Ishikawa (cell line): ENCODE results near the gene KLRC1.

Experiments
- CEBPB ChIP-seq: IDR thresholded peaks from 2 replicates; pipeline ENCODE4 v1.6.1; 2012
- CREB1 ChIP-seq: IDR thresholded peaks from 2 replicates; pipeline ENCODE4 v1.6.1; 2012; ENCODE audit warnings: low read depth
- EGR1 ChIP-seq: IDR thresholded peaks from 2 replicates; pipeline ENCODE4 v1.6.1; 2012
- EP300 ChIP-seq: IDR thresholded peaks from 2 replicates; pipeline ENCODE4 v1.6.1; 2012; ENCODE audit warnings: borderline replicate concordance
- NFIC ChIP-seq: IDR thresholded peaks from 2 replicates; pipeline ENCODE4 v1.6.1; 2012
- RAD21 ChIP-seq: IDR thresholded peaks from 2 replicates; pipeline ENCODE4 v1.6.1; 2012; ENCODE audit warnings: low read depth
- TAF1 ChIP-seq: IDR thresholded peaks from 2 replicates; pipeline ENCODE4 v1.6.1; 2012; ENCODE audit warnings: low read depth, mild to moderate bottlenecking
- TCF12 ChIP-seq: IDR thresholded peaks from 2 replicates; pipeline ENCODE4 v1.6.1; 2012; ENCODE audit warnings: low read depth
- TEAD4 ChIP-seq: IDR thresholded peaks from 2 replicates; pipeline ENCODE4 v1.6.1; 2012
- USF1 ChIP-seq: IDR thresholded peaks from 2 replicates; pipeline ENCODE4 v1.6.1; 2012
- YY1 ChIP-seq: IDR thresholded peaks from 2 replicates; pipeline ENCODE4 v1.6.1; 2012; ENCODE audit warnings: low read depth
- ZBTB7A ChIP-seq: IDR thresholded peaks from 2 replicates; pipeline ENCODE4 v1.6.1; 2012; ENCODE audit warnings: low read depth
- TF ChIP-seq, protein P1 (sequence below): IDR thresholded peaks from 2 replicates; pipeline ENCODE4 v1.6.1; 2012; ENCODE audit warnings: low read depth, mild to moderate bottlenecking
- TF ChIP-seq, protein P2 (sequence below): IDR thresholded peaks from 2 replicates; pipeline ENCODE4 v1.6.1; 2012

- TF ChIP-seq YY1 (no peak), TEAD4 (no peak), TCF12 (no peak), CEBPB (no peak), EGR1 (no peak), EP300 (no peak), NFIC (no peak), ZBTB7A (no peak), USF1 (no peak), RAD21 (no peak), CREB1 (no peak), TAF1 (no peak)
- TF ChIP-seq, protein P1, sequence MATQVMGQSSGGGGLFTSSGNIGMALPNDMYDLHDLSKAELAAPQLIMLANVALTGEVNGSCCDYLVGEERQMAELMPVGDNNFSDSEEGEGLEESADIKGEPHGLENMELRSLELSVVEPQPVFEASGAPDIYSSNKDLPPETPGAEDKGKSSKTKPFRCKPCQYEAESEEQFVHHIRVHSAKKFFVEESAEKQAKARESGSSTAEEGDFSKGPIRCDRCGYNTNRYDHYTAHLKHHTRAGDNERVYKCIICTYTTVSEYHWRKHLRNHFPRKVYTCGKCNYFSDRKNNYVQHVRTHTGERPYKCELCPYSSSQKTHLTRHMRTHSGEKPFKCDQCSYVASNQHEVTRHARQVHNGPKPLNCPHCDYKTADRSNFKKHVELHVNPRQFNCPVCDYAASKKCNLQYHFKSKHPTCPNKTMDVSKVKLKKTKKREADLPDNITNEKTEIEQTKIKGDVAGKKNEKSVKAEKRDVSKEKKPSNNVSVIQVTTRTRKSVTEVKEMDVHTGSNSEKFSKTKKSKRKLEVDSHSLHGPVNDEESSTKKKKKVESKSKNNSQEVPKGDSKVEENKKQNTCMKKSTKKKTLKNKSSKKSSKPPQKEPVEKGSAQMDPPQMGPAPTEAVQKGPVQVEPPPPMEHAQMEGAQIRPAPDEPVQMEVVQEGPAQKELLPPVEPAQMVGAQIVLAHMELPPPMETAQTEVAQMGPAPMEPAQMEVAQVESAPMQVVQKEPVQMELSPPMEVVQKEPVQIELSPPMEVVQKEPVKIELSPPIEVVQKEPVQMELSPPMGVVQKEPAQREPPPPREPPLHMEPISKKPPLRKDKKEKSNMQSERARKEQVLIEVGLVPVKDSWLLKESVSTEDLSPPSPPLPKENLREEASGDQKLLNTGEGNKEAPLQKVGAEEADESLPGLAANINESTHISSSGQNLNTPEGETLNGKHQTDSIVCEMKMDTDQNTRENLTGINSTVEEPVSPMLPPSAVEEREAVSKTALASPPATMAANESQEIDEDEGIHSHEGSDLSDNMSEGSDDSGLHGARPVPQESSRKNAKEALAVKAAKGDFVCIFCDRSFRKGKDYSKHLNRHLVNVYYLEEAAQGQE: no peak
- TF ChIP-seq, protein P2, sequence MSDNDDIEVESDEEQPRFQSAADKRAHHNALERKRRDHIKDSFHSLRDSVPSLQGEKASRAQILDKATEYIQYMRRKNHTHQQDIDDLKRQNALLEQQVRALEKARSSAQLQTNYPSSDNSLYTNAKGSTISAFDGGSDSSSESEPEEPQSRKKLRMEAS: no peak
Observed at GRCh38 chr12:10453156-10453555, at the start of gene KLRC1.
